GM23248 (cell line): ENCODE results near the gene SLC35F4. TPM values are rescaled to one million over a fixed set of nuclear protein-coding genes. Genes with fewer than 3 reads are reported as not detected.

ENCODE experiments used
- DNase-seq: peaks from one replicate; pipeline ENCODE4 v3.0.0-alpha.2; 2015
- H2AFZ ChIP-seq: fragments of 200-600 bp; sonication (generic); 2 replicates; pipeline ENCODE4 v1.6.1; 2016; ENCODE audit warnings: antibody characterized with exemption
- H3F3A ChIP-seq: fragments of 200-600 bp; sonication (generic); 2 replicates; pipeline ENCODE4 v1.6.1; 2016; ENCODE audit warnings: mild to moderate bottlenecking, antibody characterized with exemption, mixed run types; ENCODE audit not compliant: insufficient read depth
- H3K27ac ChIP-seq: fragments of 200-600 bp; sonication (generic); 2 replicates; pipeline ENCODE4 v1.5.1; 2016; ENCODE audit warnings: mild to moderate bottlenecking
- H3K27me3 ChIP-seq: fragments of 200-600 bp; sonication (generic); replicated peaks from 2 replicates; pipeline ENCODE4 v1.6.1; 2016; ENCODE audit warnings: mild to moderate bottlenecking; ENCODE audit not compliant: insufficient read depth
- H3K36me3 ChIP-seq: fragments of 200-600 bp; sonication (generic); 2 replicates; pipeline ENCODE4 v1.6.1; 2016; ENCODE audit warnings: low read depth, mild to moderate bottlenecking
- H3K4me1 ChIP-seq: fragments of 200-600 bp; sonication (generic); 2 replicates; pipeline ENCODE4 v1.6.1; 2016; ENCODE audit warnings: mild to moderate bottlenecking; ENCODE audit not compliant: insufficient read depth
- H3K4me2 ChIP-seq: fragments of 200-600 bp; sonication (generic); one replicate; pipeline ENCODE4 v1.6.1; 2016; ENCODE audit warnings: mild to moderate bottlenecking; ENCODE audit not compliant: unreplicated experiment
- H3K4me3 ChIP-seq: fragments of 200-600 bp; sonication (generic); 2 replicates; pipeline ENCODE4 v1.5.1; 2016; ENCODE audit warnings: mild to moderate bottlenecking
- H3K79me2 ChIP-seq: fragments of 200-600 bp; sonication (generic); 2 replicates; pipeline ENCODE4 v1.6.1; 2016; ENCODE audit warnings: mild to moderate bottlenecking; ENCODE audit not compliant: insufficient read depth
- H3K9ac ChIP-seq: fragments of 200-600 bp; sonication (generic); 2 replicates; pipeline ENCODE4 v1.6.1; 2016; ENCODE audit warnings: mild to moderate bottlenecking
- H3K9me2 ChIP-seq: fragments of 200-600 bp; sonication (generic); 2 replicates; pipeline ENCODE4 v1.6.1; 2016; ENCODE audit warnings: mixed run types, mild to moderate bottlenecking, moderate library complexity; ENCODE audit not compliant: insufficient read depth
- H3K9me3 ChIP-seq: fragments of 200-600 bp; sonication (generic); one replicate; pipeline ENCODE4 v1.6.1; 2017; ENCODE audit warnings: low read depth
- H4K20me1 ChIP-seq: fragments of 200-600 bp; sonication (generic); 2 replicates; pipeline ENCODE4 v1.6.0; 2016; ENCODE audit not compliant: insufficient read depth
- EZH2 ChIP-seq: fragments of 200-600 bp; sonication (generic); IDR thresholded peaks from 2 replicates; pipeline ENCODE4 v1.6.1; 2018; ENCODE audit warnings: antibody characterized with exemption, mild to moderate bottlenecking; ENCODE audit not compliant: insufficient read depth, poor library complexity, severe bottlenecking
- EZH2phosphoT487 ChIP-seq: fragments of 200-600 bp; sonication (generic); IDR thresholded peaks from 2 replicates; pipeline ENCODE4 v1.6.1; 2018; ENCODE audit warnings: antibody characterized with exemption, moderate library complexity, mild to moderate bottlenecking, low read depth; ENCODE audit not compliant: insufficient read depth
- WGBS, 2 experiments: methylation state at CpG; one replicate each; pipeline ENCODE4 v1.1.6; 2015 to 2017; ENCODE audit warnings: low lambda C conversion rate in 2 of 2, low coverage in 1 of 2; ENCODE audit errors: missing lambda C conversion rate in 2 of 2; 5-methylcytosine and 5-hydroxymethylcytosine counted together
- in situ Hi-C: fragments of 300-500 bp; cut with MboI; formaldehyde crosslinking; loops from 2 replicates; pipeline ENCODE4 v1.15.0; 2020
- polyA plus RNA-seq: library from polyadenylated mRNA; unstranded; fragments of >200 nt; fragmentation: Nextera tagmentation; extraction: Ambion mirVana; gene quantifications from 2 replicates; pipeline ENCODE4 v1.2.1, GENCODE V29; 2016
- total RNA-seq: library from RNA; depleted of rRNA; stranded (reverse); fragments of >200 nt; shearing (Covaris generic); gene quantifications from 2 replicates; pipeline ENCODE4 v1.2.3, GENCODE V29; 2014; rRNA removed

The SLC35F4 gene
- total RNA-seq (not detected in 2 replicates), polyA plus RNA-seq (not detected in 2 replicates)

DNA sequence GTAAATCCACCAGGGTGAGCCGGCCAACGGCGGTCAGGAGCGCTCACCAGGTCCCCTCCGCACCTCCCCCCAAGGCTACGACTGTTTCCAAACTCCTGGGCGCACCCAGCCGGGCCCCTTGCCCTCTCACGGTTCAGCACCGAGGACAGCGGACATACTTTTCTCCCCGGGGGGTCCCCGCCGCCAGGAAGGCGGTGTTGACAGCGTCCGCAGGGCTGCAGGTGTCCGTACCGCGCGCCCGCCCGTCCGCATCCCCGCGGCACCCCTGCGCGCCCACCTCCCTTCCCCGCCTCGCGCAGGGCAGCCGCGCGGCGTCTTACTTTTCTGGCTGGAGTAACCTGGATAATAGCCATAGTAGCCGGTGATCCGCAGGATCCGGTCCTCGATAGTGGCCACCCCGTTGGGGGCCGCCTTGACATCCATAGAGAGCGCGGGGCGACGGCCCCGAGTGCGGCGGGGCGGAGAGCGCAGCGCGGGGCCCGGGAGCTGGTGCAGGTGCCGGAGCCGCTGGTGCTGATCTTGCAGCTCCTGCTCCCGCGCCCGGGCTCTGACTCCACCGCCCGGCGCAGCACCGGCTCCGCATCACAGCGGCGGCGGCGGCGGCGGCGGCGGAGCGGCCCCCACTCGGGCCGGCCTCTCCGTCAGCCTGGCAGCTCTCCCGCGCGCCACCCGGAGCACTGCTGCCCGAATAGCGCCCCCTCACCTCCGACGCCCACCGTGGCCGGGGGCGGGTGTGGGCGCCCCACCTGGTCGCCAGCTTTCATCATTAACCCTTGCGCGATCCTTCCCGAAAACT is at the start of gene SLC35F4:
TSS of gene SLC35F4 (minus strand) at position 690 of the 796 bp plus-strand sequence.
- Histone ChIP-seq H3K79me2 (no peaks in the 10 kb centered on the region), H3K9me2 (no peaks in the 10 kb centered on the region), H3K9ac (no peak within 1 kb of the TSS), H3K4me1 (no peaks in the 10 kb centered on the region), H3K9me3 (no peaks in the 10 kb centered on the region), H3K4me2 (no peak within 1 kb of the TSS), H3K36me3 (no peaks in the 10 kb centered on the region), H2AFZ (no peak within 1 kb of the TSS), H4K20me1 (no peaks in the 10 kb centered on the region), H3F3A (no peaks in the 10 kb centered on the region), H3K27ac (no peak within 1 kb of the TSS), H3K27me3 (peaks cover 57% of the 10 kb centered on the region), H3K4me3 (peak within 1 kb of the TSS; percentile 41; the same call in 1 of the 2 replicates)
- in situ Hi-C loops = no loop called here
- peak; percentile 51 for DNase-seq
- TF ChIP-seq EZH2 (no peak), EZH2phosphoT487 (no peak)
- WGBS, 2 experiments = 4% methylated on average over 50 to 80 of the region's 91 CpGs

DNA sequence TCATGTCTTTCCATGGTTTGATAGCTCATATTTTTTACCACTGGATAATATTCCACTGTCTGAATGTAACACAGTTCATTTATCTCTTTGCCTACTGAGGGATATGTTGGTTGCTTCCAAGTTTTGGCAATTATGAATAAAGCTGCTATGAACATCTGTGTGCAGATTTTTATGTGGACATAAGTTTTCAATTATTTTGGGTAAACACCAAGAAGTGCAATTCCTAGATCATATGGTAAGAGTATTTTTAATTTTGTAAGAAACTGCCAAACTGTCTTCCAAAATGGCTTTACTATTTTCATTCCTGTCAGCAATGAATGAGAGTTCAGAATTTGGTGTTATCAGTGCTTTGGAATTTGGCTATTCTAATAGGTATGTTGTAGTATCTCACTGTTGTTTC is 43.7 kb upstream of the SLC35F4 start:
- no peak for DNase-seq
- in situ Hi-C loops = no loop called here
- TF ChIP-seq EZH2 (no peak), EZH2phosphoT487 (no peak)

DNA sequence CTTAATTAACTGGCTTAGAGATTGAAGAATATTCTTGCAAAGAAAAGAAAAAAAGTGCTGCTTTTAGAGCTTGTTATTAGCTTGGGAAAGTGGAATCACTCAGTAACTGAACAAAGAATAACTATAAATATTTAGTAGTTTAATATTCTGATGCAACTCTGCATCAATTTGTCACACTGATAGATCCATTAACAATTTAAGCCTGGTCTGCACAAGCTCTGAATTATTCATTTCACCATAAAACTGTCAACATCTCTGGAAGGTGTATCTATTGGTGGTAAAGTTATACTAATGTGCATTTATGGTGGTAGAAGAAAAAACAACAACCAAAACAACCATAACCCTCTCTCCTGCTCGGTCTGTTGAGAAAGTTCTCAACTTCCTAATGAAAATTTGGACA is 38.1 kb upstream of the SLC35F4 start:
- Histone ChIP-seq H3K4me2 (no peak overlapping the region), H3K27ac (no peak overlapping the region), H4K20me1 (no peaks in the 10 kb centered on the region), H3K4me3 (no peak overlapping the region), H3K4me1 (no peaks in the 10 kb centered on the region), H3K9me3 (no peaks in the 10 kb centered on the region), H3K9me2 (no peaks in the 10 kb centered on the region), H3K9ac (no peak overlapping the region), H3K79me2 (no peaks in the 10 kb centered on the region), H3K36me3 (no peaks in the 10 kb centered on the region), H2AFZ (no peak overlapping the region), H3F3A (no peaks in the 10 kb centered on the region), H3K27me3 (no peaks in the 10 kb centered on the region; the same call in 1 of the 2 replicates)
- in situ Hi-C loops = no loop called here
- TF ChIP-seq EZH2 (no peak), EZH2phosphoT487 (no peak)
- 3 to 8% methylated on average over 1 of the region's 1 CpG for WGBS, 2 experiments
- no peak for DNase-seq

More for the DNA sequence above, 43.7 kb upstream of the SLC35F4 start:
- no peaks in the 10 kb centered on the region for H3K36me3 ChIP-seq
- no peaks in the 10 kb centered on the region for H4K20me1 ChIP-seq
- H3K9me2 ChIP-seq = no peaks in the 10 kb centered on the region
- H3K27ac ChIP-seq = no peak overlapping the region
- no peak overlapping the region for H3K9ac ChIP-seq
- no peak overlapping the region for H2AFZ ChIP-seq
- H3K4me1 ChIP-seq = no peaks in the 10 kb centered on the region
- no peaks in the 10 kb centered on the region for H3F3A ChIP-seq
- H3K4me3 ChIP-seq = no peak overlapping the region
- peaks cover 4% of the 10 kb centered on the region; the same call in 1 of the 2 replicates for H3K27me3 ChIP-seq
- no peaks in the 10 kb centered on the region for H3K79me2 ChIP-seq
- H3K9me3 ChIP-seq = no peaks in the 10 kb centered on the region
- no peak overlapping the region for H3K4me2 ChIP-seq

DNA sequence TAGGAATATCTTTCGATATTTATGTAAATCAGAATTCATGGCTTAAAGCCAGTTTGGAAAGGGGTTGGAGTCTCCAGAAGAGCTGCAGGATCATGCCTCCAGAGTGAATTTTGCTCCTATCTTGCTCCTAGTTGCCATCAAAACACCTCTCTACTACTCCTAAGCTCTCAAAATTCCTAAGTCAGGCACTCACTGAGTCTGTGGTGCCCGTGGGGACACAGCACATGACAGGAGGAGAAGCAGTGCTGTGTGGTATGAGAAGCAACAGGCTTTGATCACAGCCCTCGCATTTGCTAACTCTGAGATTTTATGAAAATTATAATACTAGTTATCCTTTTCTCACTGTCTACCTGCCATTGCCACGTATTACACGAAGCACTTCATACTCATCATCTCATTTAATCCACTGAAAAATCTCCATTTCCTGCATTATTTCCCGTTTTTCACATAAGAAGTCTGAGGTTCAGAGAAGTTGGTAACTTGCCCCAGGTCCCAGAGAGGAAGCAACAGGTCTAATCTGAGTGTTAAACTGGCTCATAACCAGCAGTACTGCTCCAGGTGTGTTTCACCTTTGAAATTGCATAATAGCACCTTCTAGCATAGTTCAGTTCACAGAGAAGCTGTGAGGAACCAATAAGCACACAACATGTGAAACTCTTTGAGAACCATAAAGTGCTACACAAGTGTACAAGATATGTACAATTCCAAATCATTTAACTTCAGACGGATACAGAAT is 33.1 kb upstream of the SLC35F4 start:
- Histone ChIP-seq H4K20me1 (no peaks in the 10 kb centered on the region), H3F3A (no peaks in the 10 kb centered on the region), H3K9me2 (no peaks in the 10 kb centered on the region), H3K9ac (no peak overlapping the region), H2AFZ (no peak overlapping the region), H3K9me3 (no peaks in the 10 kb centered on the region), H3K4me2 (no peak overlapping the region), H3K4me3 (no peak overlapping the region), H3K79me2 (no peaks in the 10 kb centered on the region), H3K36me3 (no peaks in the 10 kb centered on the region), H3K27me3 (peaks cover 25% of the 10 kb centered on the region), H3K4me1 (no peaks in the 10 kb centered on the region), H3K27ac (no peak overlapping the region)
- TF ChIP-seq EZH2phosphoT487 = no peak
- 27 to 34% methylated on average over 7 of the region's 7 CpGs for WGBS, 2 experiments
- in situ Hi-C loops = no loop called here
- DNase-seq = no peak
